ENCODE measurements around the gene NDST3. TPM values are rescaled to one million over a fixed set of nuclear protein-coding genes. Genes with fewer than 3 reads are reported as not detected.
"Not testable (repeated sequence)": the region's sequence is repeated elsewhere in the genome, so short reads cannot be mapped to it uniquely, and the experiment has no call there.

Gene NDST3
- polyA plus RNA-seq, 2 of the 4 experiments (the other 2 are of a cell fraction) = not detected

GRCh38 chr4:118296729-118297128 is 262.4 kb downstream of the NDST3 start:
- no peak overlapping the region for H3K4me3 ChIP-seq
- no peaks in the 10 kb centered on the region for H3K4me1 ChIP-seq
- ATAC-seq (no peak), FAIRE-seq (no peak), DNase-seq (ENCODE audit: low read depth in 1 of 2, low spot score in 1 of 2) (no peak)
- no peak overlapping the region for H3K4me2 ChIP-seq
- ChIA-PET POLR2A (no interaction called here), CTCF (no interaction called here)
- TF ChIP-seq ZSCAN20 (CRISPR knock-in tag; IDR thresholded peaks at IDR 0.05) (no peak), FOSB (CRISPR knock-in tag; IDR thresholded peaks at IDR 0.05) (no peak), CHD2 (IDR thresholded peaks at IDR 0.05; ENCODE audit: low read length, partially characterized antibody) (no peak), JUN (IDR thresholded peaks at IDR 0.05) (no peak), HEYL (CRISPR knock-in tag; IDR thresholded peaks at IDR 0.05) (no peak), FOSL2 (IDR thresholded peaks at IDR 0.05) (no peak), FOSL2 (CRISPR knock-in tag; IDR thresholded peaks at IDR 0.05) (no peak), MAFK (IDR thresholded peaks at IDR 0.05; ENCODE audit: partially characterized antibody) (no peak), RAD21 (conservative IDR thresholded peaks at IDR 0.05 in 1 of 2, IDR thresholded peaks at IDR 0.05 in 1 of 2) (no peak), TFCP2L1 (CRISPR knock-in tag; IDR thresholded peaks at IDR 0.05) (no peak), HES2 (IDR thresholded peaks at IDR 0.05) (no peak), MYC (IDR thresholded peaks at IDR 0.05; ENCODE audit: borderline replicate concordance, low read length) (no peak), KDM5A (IDR thresholded peaks at IDR 0.05) (no peak), ATOH8 (CRISPR knock-in tag; IDR thresholded peaks at IDR 0.05; ENCODE audit: low read depth) (no peak), CTCF (IDR thresholded peaks at IDR 0.05) (no peak), RFX5 (IDR thresholded peaks at IDR 0.05) (no peak), ZFP36 (IDR thresholded peaks at IDR 0.05; ENCODE audit: borderline replicate concordance, partially characterized antibody) (no peak), HOXB5 (CRISPR knock-in tag; IDR thresholded peaks at IDR 0.05) (no peak), MAZ (IDR thresholded peaks at IDR 0.05; ENCODE audit: borderline replicate concordance, low read depth, low read length) (no peak), JUNB (IDR thresholded peaks at IDR 0.05) (no peak), REST (IDR thresholded peaks at IDR 0.05) (no peak)
- H3K9me3 ChIP-seq = no peaks in the 10 kb centered on the region
- H3K27ac ChIP-seq = no peak overlapping the region
- WGBS (ENCODE audit: missing lambda C conversion rate) = 3% methylated on average over 1 of the region's 1 CpG

- POLR2A ChIA-PET; CTCF ChIA-PET; FAIRE-seq; H3K27ac ChIP-seq; ATAC-seq; DNase-seq (ENCODE audit: low read depth in 1 of 2, low spot score in 1 of 2); H3K4me2 ChIP-seq; H3K9me3 ChIP-seq; H3K4me1 ChIP-seq; H3K4me3 ChIP-seq: not testable (repeated sequence)
- WGBS (ENCODE audit: missing lambda C conversion rate) = 93% methylated on average over 6 of the region's 6 CpGs
Observed at GRCh38 chr4:118299619-118300018, 265.3 kb downstream of the NDST3 start.

Data from A549 (cell line).